Measurements from ENCODE around the gene P4HTM.
A peak's percentile ranks its signal among the peaks of the same experiment; 100 is the strongest.

The P4HTM gene

DNA sequence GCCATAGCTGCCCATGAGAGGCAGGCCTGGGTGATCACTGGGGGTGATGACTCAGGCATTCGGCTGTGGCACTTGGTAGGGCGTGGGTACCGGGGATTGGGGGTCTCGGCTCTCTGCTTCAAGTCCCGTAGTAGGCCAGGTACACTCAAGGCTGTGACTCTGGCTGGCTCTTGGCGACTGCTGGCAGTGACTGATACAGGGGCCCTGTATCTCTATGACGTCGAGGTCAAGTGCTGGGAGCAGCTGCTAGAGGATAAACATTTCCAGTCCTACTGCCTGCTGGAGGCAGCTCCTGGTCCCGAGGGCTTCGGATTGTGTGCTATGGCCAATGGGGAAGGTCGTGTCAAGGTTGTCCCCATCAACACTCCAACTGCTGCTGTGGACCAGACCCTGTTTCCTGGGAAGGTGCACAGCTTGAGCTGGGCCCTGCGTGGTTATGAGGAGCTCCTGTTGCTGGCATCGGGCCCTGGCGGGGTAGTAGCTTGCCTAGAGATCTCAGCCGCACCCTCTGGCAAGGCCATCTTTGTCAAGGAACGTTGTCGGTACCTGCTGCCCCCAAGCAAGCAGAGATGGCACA, 22.5 kb downstream of the P4HTM start:
- peak overlapping the region; percentile 57 for H3K27ac Mint-ChIP-seq
- H3K9me3 Mint-ChIP-seq, result no peaks in the 10 kb centered on the region
- H3K4me1 Mint-ChIP-seq (ENCODE audit: low read depth), result peaks cover 27% of the 10 kb centered on the region
- H3K27me3 Mint-ChIP-seq, result no peaks in the 10 kb centered on the region
- no peak overlapping the region for H3K4me3 Mint-ChIP-seq
- no peak for DNase-seq
- peaks cover 83% of the 10 kb centered on the region for H3K36me3 Mint-ChIP-seq (ENCODE audit: low read depth)

GRCh38 chr3:49013113-49013737, 23.2 kb downstream of the P4HTM start:
- Mint-ChIP-seq H3K4me3 (no peak overlapping the region), H3K36me3 (ENCODE audit: low read depth) (peaks cover 78% of the 10 kb centered on the region), H3K9me3 (no peaks in the 10 kb centered on the region), H3K27me3 (no peaks in the 10 kb centered on the region), H3K4me1 (ENCODE audit: low read depth) (peaks cover 27% of the 10 kb centered on the region), H3K27ac (peak overlapping the region; percentile 57)
- DNase-seq, result no peak

- no peaks in the 10 kb centered on the region for H3K27me3 Mint-ChIP-seq
- DNase-seq, result peak; percentile 66
- H3K4me1 Mint-ChIP-seq (ENCODE audit: low read depth), result peaks cover 25% of the 10 kb centered on the region
- H3K4me3 Mint-ChIP-seq, result no peak overlapping the region
- peak overlapping the region; percentile 44 for H3K27ac Mint-ChIP-seq
- peaks cover 78% of the 10 kb centered on the region for H3K36me3 Mint-ChIP-seq (ENCODE audit: low read depth)
- no peaks in the 10 kb centered on the region for H3K9me3 Mint-ChIP-seq
These were observed 24.0 kb downstream of the P4HTM start for GRCh38 chr3:49013738-49014660.

DNA sequence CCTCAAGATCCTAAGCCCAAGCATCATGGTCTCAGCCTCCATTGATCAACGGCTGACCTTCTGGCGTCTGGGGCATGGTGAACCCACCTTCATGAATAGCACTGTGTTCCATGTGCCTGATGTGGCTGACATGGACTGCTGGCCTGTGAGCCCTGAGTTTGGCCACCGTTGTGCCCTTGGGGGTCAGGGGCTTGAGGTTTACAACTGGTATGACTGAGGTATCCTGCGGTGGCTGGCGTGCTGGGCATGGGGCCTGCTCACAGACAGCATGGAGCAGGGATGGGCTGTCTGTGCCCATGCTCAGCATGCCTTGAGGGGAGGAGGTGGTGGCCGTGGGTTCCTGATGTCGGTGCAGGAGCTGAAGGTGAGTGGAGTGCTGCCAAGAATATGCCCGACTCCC, 25.0 kb downstream of the P4HTM start:
- no peaks in the 10 kb centered on the region for H3K9me3 Mint-ChIP-seq
- peak overlapping the region; percentile 59 for H3K27ac Mint-ChIP-seq
- H3K4me3 Mint-ChIP-seq, result no peak overlapping the region
- H3K27me3 Mint-ChIP-seq, result no peaks in the 10 kb centered on the region
- H3K4me1 Mint-ChIP-seq (ENCODE audit: low read depth), result peaks cover 27% of the 10 kb centered on the region
- no peak for DNase-seq
- H3K36me3 Mint-ChIP-seq (ENCODE audit: low read depth), result peaks cover 77% of the 10 kb centered on the region

GRCh38 chr3:49015765-49016164, 25.7 kb downstream of the P4HTM start:
- Mint-ChIP-seq H3K9me3 (no peaks in the 10 kb centered on the region), H3K27me3 (no peaks in the 10 kb centered on the region), H3K27ac (peak overlapping the region; percentile 46), H3K4me3 (no peak overlapping the region), H3K36me3 (ENCODE audit: low read depth) (peaks cover 81% of the 10 kb centered on the region), H3K4me1 (ENCODE audit: low read depth) (peaks cover 30% of the 10 kb centered on the region)
- DNase-seq, result no peak

GRCh38 chr3:49016414-49017228, 26.6 kb downstream of the P4HTM start:
- H3K4me1 Mint-ChIP-seq (ENCODE audit: low read depth), result peaks cover 30% of the 10 kb centered on the region
- H3K9me3 Mint-ChIP-seq, result no peaks in the 10 kb centered on the region
- DNase-seq, result no peak
- peak overlapping the region; percentile 90 for H3K4me3 Mint-ChIP-seq
- peaks cover 79% of the 10 kb centered on the region for H3K36me3 Mint-ChIP-seq (ENCODE audit: low read depth)
- peak overlapping the region; percentile 46 for H3K27ac Mint-ChIP-seq
- no peaks in the 10 kb centered on the region for H3K27me3 Mint-ChIP-seq

GRCh38 chr3:49017229-49017970, 27.4 kb downstream of the P4HTM start:
- Mint-ChIP-seq H3K4me3 (peak overlapping the region; percentile 90), H3K36me3 (ENCODE audit: low read depth) (peaks cover 74% of the 10 kb centered on the region), H3K9me3 (no peaks in the 10 kb centered on the region), H3K27me3 (no peaks in the 10 kb centered on the region), H3K27ac (peak overlapping the region; percentile 73), H3K4me1 (ENCODE audit: low read depth) (peaks cover 26% of the 10 kb centered on the region)
- peak; percentile 45 for DNase-seq

DNA sequence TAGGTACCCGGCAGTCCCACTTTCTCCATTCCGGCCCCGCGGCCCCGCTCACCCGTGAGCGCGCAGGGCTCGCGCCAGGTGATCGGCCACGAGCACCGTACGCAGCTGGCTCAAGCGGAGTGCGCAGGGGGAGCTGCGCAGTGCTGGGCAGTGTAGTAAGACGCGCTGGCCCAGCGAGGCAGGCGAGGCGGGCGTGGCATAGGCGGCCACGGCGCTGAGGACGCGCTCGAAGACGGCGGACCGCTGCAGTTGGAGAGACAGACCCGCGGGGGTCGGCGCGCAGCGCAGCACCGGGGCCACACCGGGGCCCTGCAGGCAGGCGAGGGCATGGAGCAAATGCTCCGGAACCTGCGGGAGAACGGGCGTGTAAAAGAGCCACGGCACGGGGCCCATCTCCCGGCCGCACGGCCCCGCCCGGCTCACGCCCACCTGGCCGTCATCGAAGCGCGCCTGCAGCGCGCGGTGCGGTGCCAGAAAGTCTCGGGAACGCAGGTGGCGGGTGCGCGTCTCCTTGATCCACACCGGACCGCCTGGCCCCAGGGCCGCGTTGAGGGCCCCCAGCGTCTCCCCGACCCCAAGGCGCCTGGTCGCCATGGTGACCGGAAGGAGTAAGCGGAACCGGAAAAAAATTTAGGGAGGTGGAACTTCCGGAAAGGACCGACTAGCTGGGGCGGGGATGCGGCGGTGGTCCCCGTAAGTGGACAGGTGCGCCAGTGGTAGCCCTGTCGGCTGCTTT, 28.1 kb downstream of the P4HTM start, which contains the start of gene DALRD3:
DALRD3 (minus strand) TSS at position 610 of the 736 bp plus-strand sequence; CDS start at position 594, 16 bp downstream.
- H3K27ac Mint-ChIP-seq, result peak within 1 kb of the TSS; percentile 89
- H3K4me3 Mint-ChIP-seq, result peak within 1 kb of the TSS; percentile 90
- no peaks in the 10 kb centered on the region for H3K27me3 Mint-ChIP-seq
- H3K36me3 Mint-ChIP-seq (ENCODE audit: low read depth), result peaks cover 74% of the 10 kb centered on the region
- peak; percentile 80 for DNase-seq
- H3K9me3 Mint-ChIP-seq, result no peaks in the 10 kb centered on the region
- H3K4me1 Mint-ChIP-seq (ENCODE audit: low read depth), result peaks cover 30% of the 10 kb centered on the region

- peak overlapping the region; percentile 90 for H3K4me3 Mint-ChIP-seq
- peak overlapping the region; percentile 89 for H3K27ac Mint-ChIP-seq
- peaks cover 74% of the 10 kb centered on the region for H3K36me3 Mint-ChIP-seq (ENCODE audit: low read depth)
- no peaks in the 10 kb centered on the region for H3K27me3 Mint-ChIP-seq
- DNase-seq, result no peak
- no peaks in the 10 kb centered on the region for H3K9me3 Mint-ChIP-seq
- H3K4me1 Mint-ChIP-seq (ENCODE audit: low read depth), result peaks cover 34% of the 10 kb centered on the region
These were observed 28.6 kb downstream of the P4HTM start for GRCh38 chr3:49018707-49019006.

- Mint-ChIP-seq H3K9me3 (no peaks in the 10 kb centered on the region), H3K4me3 (peak overlapping the region; percentile 90), H3K36me3 (ENCODE audit: low read depth) (peaks cover 74% of the 10 kb centered on the region), H3K27ac (peak overlapping the region; percentile 96), H3K27me3 (no peaks in the 10 kb centered on the region), H3K4me1 (ENCODE audit: low read depth) (peaks cover 47% of the 10 kb centered on the region)
- no peak for DNase-seq
These were observed 29.9 kb downstream of the P4HTM start for GRCh38 chr3:49019941-49020329.

DNA sequence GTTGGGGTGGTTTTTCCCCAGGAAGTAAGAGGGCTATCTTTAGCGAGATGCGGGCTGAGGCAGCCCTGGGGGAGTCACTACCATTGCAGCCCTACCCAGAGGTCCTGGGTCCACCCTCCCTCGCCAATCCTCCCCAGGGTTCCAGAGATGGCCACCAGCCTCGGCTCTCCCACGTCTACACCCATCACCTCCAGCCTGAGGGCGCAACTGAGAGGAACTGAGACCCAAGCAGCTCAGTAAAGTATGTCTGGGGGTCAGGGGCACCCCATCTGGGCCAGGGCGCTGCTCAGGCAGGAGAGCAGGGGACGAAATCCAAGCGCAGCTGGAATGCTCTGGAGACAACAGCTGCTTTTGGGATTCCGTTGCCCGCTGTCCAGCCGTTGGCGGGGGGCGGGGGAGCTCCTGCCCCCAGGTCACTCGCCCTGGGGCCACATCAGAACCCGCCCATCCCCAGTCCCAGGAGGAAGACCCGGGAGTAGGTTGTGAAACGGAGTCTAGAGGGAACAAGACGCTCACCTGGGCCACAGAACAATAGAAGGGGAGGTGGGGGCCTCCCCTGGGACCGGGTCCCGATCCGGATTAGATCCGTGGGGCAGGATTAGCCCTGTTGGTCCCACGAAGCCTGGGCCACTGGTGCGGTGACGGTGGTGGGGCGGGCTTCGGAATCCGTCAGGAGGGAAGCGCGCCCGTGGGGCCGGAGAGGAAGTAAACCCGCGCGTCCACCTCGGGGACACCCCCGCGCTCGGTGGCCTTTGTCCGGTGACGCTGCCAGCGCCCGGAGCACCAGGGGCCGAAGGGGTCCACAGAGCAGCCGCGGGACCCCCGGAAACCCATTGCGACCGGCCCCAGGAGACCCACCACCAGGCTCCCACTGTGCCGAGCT, 30.5 kb downstream of the P4HTM start:
- Mint-ChIP-seq H3K36me3 (ENCODE audit: low read depth) (peaks cover 74% of the 10 kb centered on the region), H3K27me3 (no peaks in the 10 kb centered on the region), H3K9me3 (no peaks in the 10 kb centered on the region), H3K4me1 (ENCODE audit: low read depth) (peaks cover 53% of the 10 kb centered on the region), H3K4me3 (peak overlapping the region; percentile 90), H3K27ac (peak overlapping the region; percentile 96)
- peak; percentile 63 for DNase-seq

- Mint-ChIP-seq H3K4me1 (ENCODE audit: low read depth) (peaks cover 61% of the 10 kb centered on the region), H3K9me3 (no peaks in the 10 kb centered on the region), H3K36me3 (ENCODE audit: low read depth) (peaks cover 74% of the 10 kb centered on the region), H3K27me3 (no peaks in the 10 kb centered on the region), H3K27ac (peak overlapping the region; percentile 96), H3K4me3 (peak overlapping the region; percentile 90)
- peak; percentile 98 for DNase-seq
These were observed 31.3 kb downstream of the P4HTM start for GRCh38 chr3:49021213-49021812.

Data from activated T-cell treated with anti-CD3 and anti-CD28 coated beads, Interleukin-2, amount 50 U/mL, for 24 hours (primary cell).